ENCODE data around the gene RFC4. TPM values are rescaled to one million over a fixed set of nuclear protein-coding genes. Genes with fewer than 3 reads are reported as not detected.

RFC4 gene
- total RNA-seq, 2 experiments from 2014 or later: 128 to 130 TPM

DNA sequence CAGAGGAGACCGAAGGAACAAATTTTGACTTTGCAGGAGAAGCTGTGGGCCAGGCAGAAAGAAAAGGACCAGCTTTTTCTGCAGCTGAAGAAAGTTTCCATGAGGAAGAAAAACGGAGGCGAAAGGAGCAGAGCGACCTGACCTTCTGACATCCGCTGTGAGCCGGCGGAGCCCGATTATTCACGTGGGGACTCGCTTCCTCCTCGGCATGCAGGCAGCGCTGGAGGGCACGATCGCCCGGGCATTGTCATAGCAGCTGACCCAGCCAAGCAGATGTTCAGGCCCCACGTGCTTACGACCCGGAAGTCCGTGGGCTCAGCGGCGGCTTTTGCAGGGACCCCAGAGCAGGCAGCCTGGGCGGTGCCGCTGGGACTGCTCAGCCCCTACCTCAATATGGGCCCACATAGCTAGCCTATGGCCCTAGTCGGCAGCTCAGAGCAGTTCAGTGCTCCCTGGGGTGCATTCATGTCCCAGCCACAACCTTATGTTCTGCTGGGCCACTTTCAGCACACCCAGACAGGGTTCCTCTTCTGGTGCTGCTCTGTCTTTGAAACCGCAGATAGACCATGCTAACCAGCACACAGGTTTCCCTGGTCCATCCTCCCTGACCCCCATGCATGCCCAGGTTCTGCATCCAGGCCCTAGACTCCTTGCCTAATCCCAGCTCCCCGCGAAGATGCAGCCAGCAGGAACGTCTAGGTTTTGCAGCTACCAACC, 33.4 kb downstream of the RFC4 start:
- H3K27ac Mint-ChIP-seq: peak overlapping the region; percentile 98
- DNase-seq (peak; percentile 84), ATAC-seq (peak; percentile 93)
- POLR2A ChIA-PET: interaction anchor here (0.9 to 2.2 kb wide), 3 partner anchors 10 to 16 kb away, joined by 3 to 10 read pairs (median 7); partner anchors contain the start of gene EIF4A2
- H3K9me3 Mint-ChIP-seq (ENCODE audit: low read depth): no peaks in the 10 kb centered on the region
- intact Hi-C loops (cut with DNase I, micrococcal nuclease): loop anchor here in 1 of 2 experiments (1.0 kb wide), 1 partner anchor 9 kb away; no protein-coding TSS in a partner anchor
- peak overlapping the region; percentile 86 for H3K4me3 Mint-ChIP-seq
- H3K27me3 Mint-ChIP-seq: no peaks in the 10 kb centered on the region
- peaks cover 16% of the 10 kb centered on the region for H3K4me1 Mint-ChIP-seq
- H3K36me3 Mint-ChIP-seq (ENCODE audit: low read depth): no peaks in the 10 kb centered on the region
- CTCF ChIA-PET: interaction anchor here (0.6 to 1.3 kb wide), 6 partner anchors 14 to 350 kb away, joined by 3 to 4 read pairs (median 3); no protein-coding TSS in a partner anchor

DNA sequence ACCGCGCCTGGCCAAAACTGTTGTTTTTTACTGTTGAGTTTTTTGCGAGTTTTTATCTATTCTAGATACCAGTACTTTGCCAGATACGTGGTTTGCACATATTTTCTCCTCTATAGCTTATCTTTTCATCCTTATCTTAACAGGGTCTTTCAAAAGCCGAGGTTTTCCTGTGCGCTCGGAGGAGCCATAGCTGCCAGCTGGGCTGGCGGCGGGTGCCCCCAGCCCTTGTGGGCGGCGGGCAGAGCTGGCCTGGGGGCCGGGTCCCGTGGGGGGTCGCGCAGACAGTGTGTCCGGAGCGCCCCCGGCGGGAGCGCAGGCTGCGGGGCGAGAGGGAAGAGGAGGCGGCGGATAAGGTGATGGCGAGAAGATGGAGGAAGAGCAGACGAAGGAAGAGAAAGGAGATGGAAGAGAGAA, 34.0 kb downstream of the RFC4 start:
- intact Hi-C loops (cut with DNase I, micrococcal nuclease): loop anchor here in 1 of 2 experiments (1.0 kb wide), 1 partner anchor 10 kb away; no protein-coding TSS in a partner anchor
- no peak for DNase-seq
- Mint-ChIP-seq H3K4me3 (peak overlapping the region; percentile 86), H3K27me3 (no peaks in the 10 kb centered on the region), H3K27ac (peak overlapping the region; percentile 98), H3K36me3 (ENCODE audit: low read depth) (no peaks in the 10 kb centered on the region), H3K9me3 (ENCODE audit: low read depth) (no peaks in the 10 kb centered on the region), H3K4me1 (peaks cover 16% of the 10 kb centered on the region)
- ATAC-seq: peak; percentile 27
- POLR2A ChIA-PET: interaction anchor here (1.6 to 2.2 kb wide), 2 partner anchors 11 to 13 kb away, joined by 7 to 10 read pairs; partner anchors contain the start of gene EIF4A2
- CTCF ChIA-PET: interaction anchor here (0.6 to 1.3 kb wide), 4 partner anchors 26 to 350 kb away, joined by 3 to 4 read pairs (median 4); no protein-coding TSS in a partner anchor

DNA sequence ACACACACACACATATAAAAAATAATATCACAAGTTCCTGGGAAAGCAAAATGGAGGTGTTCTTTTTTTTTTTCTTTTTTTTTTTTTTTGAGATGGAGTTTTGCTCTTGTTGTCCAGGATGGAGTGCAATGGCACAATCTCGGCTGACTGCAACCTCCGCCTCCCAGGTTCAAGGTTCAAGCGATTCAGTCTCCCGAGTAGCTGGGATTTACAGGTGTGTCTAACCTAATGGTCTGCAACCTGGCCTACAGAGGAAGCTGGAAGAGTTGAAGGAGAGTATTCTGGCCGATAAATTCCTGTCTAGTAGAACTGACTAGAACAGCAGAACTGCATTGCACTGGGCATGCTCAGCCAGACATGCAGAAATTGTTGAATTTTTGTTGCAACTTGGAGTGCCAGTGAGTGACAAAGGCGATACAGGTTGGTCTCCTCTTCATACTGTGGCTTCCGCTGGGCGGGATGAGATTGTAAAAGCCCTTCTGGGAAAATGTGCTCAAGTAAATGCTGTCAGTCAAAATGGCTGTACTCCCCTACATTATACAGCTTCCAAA, 45.3 kb downstream of the RFC4 start:
- Mint-ChIP-seq H3K36me3 (ENCODE audit: low read depth) (peaks cover 8% of the 10 kb centered on the region), H3K4me1 (peaks cover 4% of the 10 kb centered on the region), H3K27me3 (peaks cover 2% of the 10 kb centered on the region), H3K9me3 (ENCODE audit: low read depth) (no peaks in the 10 kb centered on the region), H3K27ac (no peak overlapping the region), H3K4me3 (no peak overlapping the region)
- POLR2A ChIA-PET: no interaction called here
- DNase-seq: no peak
- no peak for ATAC-seq
- CTCF ChIA-PET: interaction anchor here (1.0 kb wide), 1 partner anchor 144 kb away, joined by 3 read pairs; no protein-coding TSS in a partner anchor
- intact Hi-C loops (cut with DNase I, micrococcal nuclease): no loop called here

DNA sequence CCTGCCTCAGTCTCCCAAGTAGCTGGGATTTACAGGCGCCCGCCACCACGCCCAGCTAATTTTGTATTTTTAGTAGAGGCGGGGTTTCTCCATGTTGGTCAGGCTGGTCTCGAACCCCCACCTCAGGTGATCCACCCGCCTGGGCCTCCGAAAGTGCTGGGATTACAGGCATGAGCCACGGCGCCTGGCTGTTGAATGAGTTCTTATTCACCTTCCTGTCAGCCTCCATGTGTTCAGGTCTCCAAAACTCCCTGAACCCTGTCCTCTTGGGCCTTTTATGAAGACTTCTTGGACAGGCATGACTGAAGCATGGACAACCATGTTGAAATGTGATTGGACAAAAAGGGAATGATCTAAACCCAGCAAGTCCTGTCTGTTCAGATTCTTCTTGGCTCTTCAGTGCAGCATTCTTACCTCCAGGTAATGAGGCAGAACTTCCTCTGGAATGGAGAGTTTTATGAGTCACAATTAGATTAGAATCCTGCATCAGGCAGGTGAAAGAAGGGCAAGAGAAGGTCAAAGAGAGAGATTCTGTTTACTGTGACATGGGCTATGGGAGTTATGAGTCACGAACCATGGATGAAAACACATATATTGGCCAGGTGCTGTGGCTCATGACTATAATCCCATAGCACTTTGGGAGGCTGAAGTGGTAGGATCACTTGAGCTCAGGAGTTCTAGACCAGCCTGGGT, 46.0 kb downstream of the RFC4 start:
- H3K4me1 Mint-ChIP-seq: peaks cover 4% of the 10 kb centered on the region
- ChIA-PET POLR2A (no interaction called here), CTCF (interaction anchor here (0.7 to 1.0 kb wide), 2 partner anchors 106 to 144 kb away, joined by 3 read pairs; no protein-coding TSS in a partner anchor)
- intact Hi-C loops (cut with DNase I, micrococcal nuclease): no loop called here
- no peaks in the 10 kb centered on the region for H3K9me3 Mint-ChIP-seq (ENCODE audit: low read depth)
- H3K4me3 Mint-ChIP-seq: no peak overlapping the region
- H3K36me3 Mint-ChIP-seq (ENCODE audit: low read depth): peaks cover 8% of the 10 kb centered on the region
- ATAC-seq (peak; percentile 39), DNase-seq (no peak)
- H3K27me3 Mint-ChIP-seq: peaks cover 2% of the 10 kb centered on the region
- no peak overlapping the region for H3K27ac Mint-ChIP-seq

DNA sequence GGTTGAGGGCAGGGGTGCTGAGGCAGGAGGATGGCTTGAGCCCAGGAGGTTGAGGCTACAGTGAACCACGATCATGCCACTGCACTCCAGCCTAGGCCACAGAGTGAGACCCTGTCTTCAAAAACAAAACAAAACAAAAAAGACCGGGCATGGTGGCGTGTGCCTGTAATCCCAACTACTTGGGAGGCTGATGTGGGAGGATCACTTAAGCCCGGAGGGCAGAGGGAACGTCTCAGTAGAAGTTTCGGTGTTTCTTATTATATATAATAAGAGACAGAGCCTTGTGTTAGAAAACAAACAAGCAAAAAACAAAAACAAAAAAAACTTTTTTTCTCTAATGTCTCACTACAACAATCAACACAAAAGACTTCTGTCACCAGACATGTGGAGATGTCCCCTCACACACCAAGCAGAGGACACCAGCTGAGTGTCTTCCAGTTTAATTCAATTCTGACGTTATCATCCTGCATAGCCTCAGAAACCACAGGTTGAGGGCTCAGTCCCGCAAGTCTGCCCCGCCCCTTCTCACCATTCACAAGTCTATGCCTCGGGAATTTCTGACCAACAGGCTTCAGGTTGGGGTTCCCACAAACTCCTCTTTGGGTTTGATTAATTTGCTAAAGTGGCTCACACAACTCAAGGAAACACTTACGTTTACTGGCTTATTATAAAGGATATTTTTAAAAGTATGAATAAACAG, 46.9 kb downstream of the RFC4 start:
- H3K36me3 Mint-ChIP-seq (ENCODE audit: low read depth): peaks cover 5% of the 10 kb centered on the region
- CTCF ChIA-PET: interaction anchor here (0.6 to 0.7 kb wide), 2 partner anchors 14 to 105 kb away, joined by 3 read pairs; no protein-coding TSS in a partner anchor
- ATAC-seq (no peak), DNase-seq (no peak)
- POLR2A ChIA-PET: interaction anchor here (0.5 kb wide), 1 partner anchor 835 kb away, joined by 7 read pairs; no protein-coding TSS in a partner anchor
- intact Hi-C loops (cut with DNase I, micrococcal nuclease): no loop called here
- no peak overlapping the region for H3K27ac Mint-ChIP-seq
- peaks cover 4% of the 10 kb centered on the region for H3K4me1 Mint-ChIP-seq
- H3K9me3 Mint-ChIP-seq (ENCODE audit: low read depth): no peaks in the 10 kb centered on the region
- H3K4me3 Mint-ChIP-seq: no peak overlapping the region
- H3K27me3 Mint-ChIP-seq: peaks cover 4% of the 10 kb centered on the region

DNA sequence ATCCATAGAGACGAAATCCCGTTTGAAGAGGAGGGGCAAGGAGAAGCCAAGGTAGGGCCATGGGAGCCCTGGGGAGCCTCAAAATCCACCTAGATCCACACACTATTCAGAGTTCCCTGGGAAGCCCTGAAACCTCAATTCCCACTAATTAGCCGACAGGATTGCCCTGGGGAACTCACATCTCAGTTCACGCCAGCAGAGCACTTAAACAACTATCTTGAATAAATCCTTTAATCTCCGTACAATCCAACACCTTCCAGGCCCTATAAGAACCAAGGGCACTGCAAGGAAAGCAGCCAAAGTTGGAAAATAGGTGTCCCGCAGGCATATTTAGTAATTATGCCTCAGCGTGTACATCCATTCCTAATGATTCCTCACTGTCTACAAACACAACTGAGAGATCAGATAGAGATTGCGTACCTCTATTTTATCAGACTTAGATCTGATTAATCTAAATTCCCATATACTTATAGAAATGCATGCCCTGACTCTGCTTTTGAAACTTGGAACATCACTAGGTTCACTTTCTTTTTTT, 48.5 kb downstream of the RFC4 start:
- H3K36me3 Mint-ChIP-seq (ENCODE audit: low read depth): peaks cover 5% of the 10 kb centered on the region
- no peak overlapping the region for H3K4me3 Mint-ChIP-seq
- no peaks in the 10 kb centered on the region for H3K9me3 Mint-ChIP-seq (ENCODE audit: low read depth)
- no peak for ATAC-seq
- POLR2A ChIA-PET: no interaction called here
- H3K27ac Mint-ChIP-seq: no peak overlapping the region
- intact Hi-C loops (cut with DNase I, micrococcal nuclease): no loop called here
- CTCF ChIA-PET: no interaction called here
- H3K4me1 Mint-ChIP-seq: peaks cover 17% of the 10 kb centered on the region
- peaks cover 4% of the 10 kb centered on the region for H3K27me3 Mint-ChIP-seq
- no peak for DNase-seq

DNA sequence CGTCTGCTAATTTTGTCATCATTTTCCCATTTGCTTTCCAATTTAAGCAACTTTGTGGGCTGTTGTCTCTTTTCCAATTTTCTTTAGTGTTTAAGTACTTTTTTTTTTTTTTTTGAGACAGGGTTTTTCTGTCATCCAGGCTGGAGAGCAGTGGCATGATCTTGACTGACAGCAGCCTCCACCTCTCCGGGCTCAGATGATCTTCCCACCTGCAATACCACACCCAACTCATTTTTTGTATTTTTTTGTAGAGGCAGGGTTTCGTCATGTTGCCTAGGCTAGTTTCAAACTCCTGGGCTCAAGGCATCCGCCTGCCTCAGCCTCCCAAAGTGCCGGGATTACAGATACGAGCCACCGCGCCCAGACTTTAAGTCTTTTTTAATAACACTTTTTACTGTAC, 49.1 kb downstream of the RFC4 start:
- DNase-seq: no peak
- H3K27me3 Mint-ChIP-seq: peaks cover 4% of the 10 kb centered on the region
- intact Hi-C loops (cut with DNase I, micrococcal nuclease): no loop called here
- H3K4me3 Mint-ChIP-seq: no peak overlapping the region
- ChIA-PET CTCF (no interaction called here), POLR2A (no interaction called here)
- H3K27ac Mint-ChIP-seq: no peak overlapping the region
- H3K36me3 Mint-ChIP-seq (ENCODE audit: low read depth): peaks cover 5% of the 10 kb centered on the region
- H3K4me1 Mint-ChIP-seq: peaks cover 17% of the 10 kb centered on the region
- no peak for ATAC-seq
- no peaks in the 10 kb centered on the region for H3K9me3 Mint-ChIP-seq (ENCODE audit: low read depth)

DNA sequence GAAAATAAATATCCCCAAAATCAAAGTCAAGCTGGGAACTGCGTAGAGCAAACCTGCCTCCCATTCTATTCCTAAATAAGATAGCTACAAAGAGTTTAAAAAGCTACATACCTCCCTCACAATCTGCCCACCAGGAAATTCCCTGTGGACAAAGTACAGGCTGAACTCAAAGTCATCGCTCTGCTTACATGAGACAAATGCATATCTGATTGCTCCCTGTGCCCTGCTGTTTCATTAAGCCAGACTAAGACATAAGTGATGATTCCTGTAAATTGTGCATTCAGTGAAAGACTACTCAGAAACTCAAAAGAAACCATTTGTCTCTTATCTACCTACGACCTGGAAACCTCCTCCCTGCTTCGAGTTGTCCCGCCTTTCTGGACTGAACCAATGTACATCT, 51.4 kb downstream of the RFC4 start:
- H3K27ac Mint-ChIP-seq: no peak overlapping the region
- H3K4me1 Mint-ChIP-seq: peaks cover 13% of the 10 kb centered on the region
- DNase-seq: no peak
- ATAC-seq: no peak
- intact Hi-C loops (cut with DNase I, micrococcal nuclease): no loop called here
- H3K36me3 Mint-ChIP-seq (ENCODE audit: low read depth): no peaks in the 10 kb centered on the region
- H3K27me3 Mint-ChIP-seq: peaks cover 4% of the 10 kb centered on the region
- no peak overlapping the region for H3K4me3 Mint-ChIP-seq
- no peaks in the 10 kb centered on the region for H3K9me3 Mint-ChIP-seq (ENCODE audit: low read depth)
- CTCF ChIA-PET: no interaction called here
- POLR2A ChIA-PET: interaction anchor here (1.0 kb wide), 1 partner anchor 30 kb away, joined by 3 read pairs; no protein-coding TSS in a partner anchor

DNA sequence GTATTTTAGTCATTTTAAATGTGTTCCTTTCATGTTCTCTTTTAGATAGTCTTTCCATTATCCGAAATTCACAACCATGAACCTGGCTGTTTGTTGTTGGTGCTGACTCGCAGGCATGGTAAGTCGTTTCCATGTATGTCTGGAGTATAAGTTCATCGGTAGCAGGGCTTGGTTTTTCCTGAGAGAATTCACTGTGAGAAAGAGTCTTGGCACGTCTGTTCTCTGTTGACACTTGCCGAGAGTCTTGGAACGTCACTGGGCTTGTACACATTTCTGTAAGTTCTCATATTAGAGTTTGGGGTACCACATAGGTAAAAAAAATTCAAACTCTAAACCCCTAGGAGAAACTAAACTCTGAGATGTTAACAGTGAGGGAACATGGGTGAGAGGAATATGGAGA, 52.3 kb downstream of the RFC4 start:
- DNase-seq (no peak), ATAC-seq (no peak)
- ChIA-PET POLR2A (interaction anchor here (2.1 kb wide), 1 partner anchor 29 kb away, joined by 8 read pairs; the partner anchor contains the start of gene EIF4A2), CTCF (no interaction called here)
- Mint-ChIP-seq H3K4me1 (peaks cover 13% of the 10 kb centered on the region), H3K27ac (no peak overlapping the region), H3K27me3 (peaks cover 4% of the 10 kb centered on the region), H3K4me3 (no peak overlapping the region), H3K9me3 (ENCODE audit: low read depth) (no peaks in the 10 kb centered on the region), H3K36me3 (ENCODE audit: low read depth) (no peaks in the 10 kb centered on the region)
- intact Hi-C loops (cut with DNase I, micrococcal nuclease): no loop called here

DNA sequence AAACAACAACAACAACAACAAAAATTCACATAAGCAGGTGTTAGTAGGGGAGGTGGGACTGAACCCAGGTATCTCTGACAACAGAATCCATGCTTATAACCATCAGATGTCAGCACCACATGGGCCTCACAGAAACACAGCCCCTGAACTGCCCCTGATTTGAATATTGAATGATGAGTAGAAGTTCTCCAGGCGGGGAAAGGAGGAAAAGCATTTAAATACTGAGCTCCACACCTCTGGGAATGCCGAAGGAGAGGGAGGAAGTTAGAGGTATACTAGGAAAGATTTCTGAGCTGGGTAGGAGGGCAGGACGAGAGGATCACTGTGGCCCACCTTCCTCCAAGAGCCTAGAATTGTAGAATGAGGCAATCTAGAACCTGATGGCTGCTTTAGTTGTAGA, 54.8 kb downstream of the RFC4 start:
- Mint-ChIP-seq H3K4me1 (peaks cover 13% of the 10 kb centered on the region), H3K27me3 (peaks cover 3% of the 10 kb centered on the region), H3K9me3 (ENCODE audit: low read depth) (no peaks in the 10 kb centered on the region), H3K4me3 (no peak overlapping the region), H3K27ac (no peak overlapping the region), H3K36me3 (ENCODE audit: low read depth) (no peaks in the 10 kb centered on the region)
- intact Hi-C loops (cut with DNase I, micrococcal nuclease): no loop called here
- ChIA-PET POLR2A (no interaction called here), CTCF (interaction anchor here (0.9 kb wide), 1 partner anchor 134 kb away, joined by 3 read pairs; no protein-coding TSS in a partner anchor)
- no peak for DNase-seq
- ATAC-seq: no peak

DNA sequence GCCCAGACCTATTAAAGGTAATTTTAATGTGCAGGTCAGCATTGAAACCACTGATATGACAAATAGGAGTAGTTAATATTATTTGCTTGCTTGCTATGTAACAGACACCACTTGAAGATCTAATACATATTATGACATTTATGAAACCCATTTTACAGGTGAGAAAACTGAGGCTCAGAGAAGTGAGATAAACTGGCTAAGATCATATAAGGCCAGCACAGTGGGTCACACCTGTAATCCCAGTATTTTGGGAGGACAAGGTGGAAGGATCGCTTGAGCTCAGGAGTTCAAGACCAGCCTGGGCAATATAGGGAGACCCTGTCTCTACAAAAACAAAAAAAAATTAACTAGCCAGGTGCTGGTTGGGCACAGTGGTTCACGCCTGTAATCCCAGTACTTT, 56.0 kb downstream of the RFC4 start:
- Mint-ChIP-seq H3K36me3 (ENCODE audit: low read depth) (no peaks in the 10 kb centered on the region), H3K27ac (no peak overlapping the region), H3K4me1 (peaks cover 13% of the 10 kb centered on the region), H3K4me3 (no peak overlapping the region), H3K27me3 (peaks cover 3% of the 10 kb centered on the region), H3K9me3 (ENCODE audit: low read depth) (no peaks in the 10 kb centered on the region)
- POLR2A ChIA-PET: interaction anchor here (0.6 kb wide), 1 partner anchor 460 kb away, joined by 3 read pairs; no protein-coding TSS in a partner anchor
- DNase-seq (no peak), ATAC-seq (no peak)
- CTCF ChIA-PET: no interaction called here
- intact Hi-C loops (cut with DNase I, micrococcal nuclease): no loop called here

Data from activated CD4-positive, alpha-beta T cell treated with anti-CD3 and anti-CD28 coated beads for 36 hours (primary cell).